NCI-H1092 treated with DMSO at 0.1 percent for 48 hours (cell line): ENCODE data around the gene PDE6C.
"Not testable (repeated sequence)": the region's sequence is repeated elsewhere in the genome, so short reads cannot be mapped to it uniquely, and the experiment has no call there.

Experiments used
- DNase-seq: peaks from one replicate; lab custom pipeline; 2025; lab: John Stamatoyannopoulos, UW

PDE6C gene

DNA sequence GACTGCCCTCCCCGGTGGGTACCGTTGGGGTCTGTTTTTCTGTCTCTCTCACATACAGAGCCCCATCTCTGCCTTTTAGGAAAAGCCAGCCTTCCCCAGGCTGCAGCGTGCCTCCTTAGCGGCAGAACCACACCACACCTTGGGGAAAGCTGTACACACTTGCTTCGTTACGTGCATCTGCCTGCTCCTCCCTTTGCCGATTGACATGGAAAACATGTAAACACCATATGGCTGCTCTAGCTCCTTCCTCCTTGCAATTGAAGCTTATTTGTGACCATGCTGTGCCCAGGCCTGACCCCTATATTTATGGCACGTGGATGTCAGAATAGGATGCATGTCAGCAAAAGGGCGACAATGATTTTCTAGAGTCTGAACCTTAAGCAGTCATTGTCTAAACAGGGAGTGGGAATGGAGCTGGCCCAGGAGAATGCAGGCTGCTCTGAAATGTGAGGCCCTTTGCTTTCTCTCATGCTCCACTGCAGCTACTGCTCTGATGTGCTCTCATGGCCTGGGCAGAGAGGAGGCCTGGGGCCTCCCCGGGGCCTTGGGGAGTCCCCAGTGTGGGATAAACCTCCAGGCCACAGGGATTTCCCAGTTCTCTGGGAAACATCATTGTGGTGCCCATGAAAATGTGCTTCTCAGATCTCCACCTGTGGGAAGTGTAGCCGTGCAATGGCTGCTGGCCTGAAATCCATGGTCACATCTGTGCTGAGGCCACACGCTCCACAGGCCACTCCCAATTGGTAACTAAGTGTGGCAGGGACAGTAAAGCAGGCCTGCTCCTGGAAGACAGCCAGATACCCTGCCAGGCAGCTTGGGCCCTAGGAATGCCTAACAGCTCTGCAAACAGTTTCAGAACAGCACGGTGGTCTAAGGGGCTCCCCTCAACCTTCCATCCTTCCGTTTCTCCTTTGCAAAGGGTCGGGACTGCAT is 18.6 kb downstream of the PDE6C start:
- DNase-seq: no peak

DNA sequence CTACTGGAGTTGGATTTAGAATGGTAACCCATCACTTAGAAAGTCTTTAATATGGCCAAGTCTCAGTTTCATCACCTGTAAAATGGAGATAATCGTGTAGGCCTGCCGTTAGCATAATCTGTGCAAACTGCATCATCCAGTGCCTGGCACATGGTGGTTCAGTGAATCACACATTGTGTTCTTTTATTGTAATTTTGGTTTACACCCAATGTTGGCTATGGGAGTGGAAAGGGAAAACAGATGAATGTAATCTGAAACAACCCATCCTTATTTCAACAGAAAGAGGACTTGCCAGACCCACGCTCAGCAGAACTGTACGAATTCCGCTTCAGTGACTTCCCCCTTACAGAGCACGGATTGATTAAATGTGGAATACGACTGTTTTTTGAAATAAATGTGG is 27.5 kb downstream of the PDE6C start:
- DNase-seq: no peak

DNA sequence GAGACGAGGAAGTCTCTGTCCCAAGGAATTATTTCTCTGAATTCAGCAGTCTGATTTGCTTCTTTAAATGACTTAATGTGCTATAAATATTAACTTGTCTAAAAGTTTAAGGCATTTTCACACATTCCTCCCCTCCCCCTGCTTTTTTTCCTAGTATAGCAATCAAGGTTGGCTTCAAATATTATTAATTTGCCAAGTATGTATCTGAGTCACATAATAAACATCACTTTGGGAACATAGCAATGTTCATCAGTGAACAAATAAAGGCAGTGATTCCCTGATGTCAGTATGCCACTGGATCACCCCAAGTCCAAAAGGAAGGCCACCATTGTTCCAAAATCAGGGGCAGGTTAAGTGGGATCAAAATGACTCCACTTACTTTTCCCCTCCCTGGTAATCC is 40.5 kb downstream of the PDE6C start:
- no peak for DNase-seq

DNA sequence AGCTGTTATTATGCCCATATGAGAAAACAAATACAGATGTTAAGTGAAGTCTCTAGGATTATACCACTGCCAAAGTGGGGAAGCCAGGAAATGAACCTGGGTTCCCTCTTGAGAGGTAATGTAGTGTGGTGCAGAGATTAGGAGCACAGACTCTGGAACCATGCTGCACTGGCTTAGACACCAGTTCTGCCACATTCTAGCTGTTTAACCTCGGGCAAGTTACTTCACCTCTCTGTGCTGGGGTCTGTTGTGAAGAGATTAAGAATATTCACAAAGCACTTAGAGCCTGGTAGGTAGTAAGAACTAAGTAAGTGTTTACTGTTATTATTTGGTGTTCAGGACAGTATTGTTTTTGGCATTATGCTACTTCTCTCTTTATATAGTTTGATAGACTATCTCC is 41.9 kb downstream of the PDE6C start:
- no peak for DNase-seq

DNA sequence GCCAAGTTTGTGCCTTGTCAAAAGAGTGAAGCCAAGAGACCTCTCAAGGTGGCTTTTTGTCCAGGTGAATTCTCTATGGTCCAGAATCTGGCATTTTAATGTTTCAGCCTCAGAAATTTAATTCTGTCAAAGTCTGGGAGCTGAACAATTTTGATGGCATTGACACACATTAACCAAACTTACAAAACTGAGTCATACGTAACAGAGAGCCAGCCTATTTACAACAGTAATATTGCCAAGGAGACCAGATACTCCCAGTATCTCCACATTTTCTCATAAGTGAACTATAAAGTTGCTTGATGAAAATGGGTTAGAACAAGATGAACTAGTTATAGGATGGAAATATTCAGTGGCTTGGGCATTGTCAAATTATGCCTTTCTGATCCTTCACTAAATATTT is 43.8 kb downstream of the PDE6C start:
- no peak for DNase-seq

DNA sequence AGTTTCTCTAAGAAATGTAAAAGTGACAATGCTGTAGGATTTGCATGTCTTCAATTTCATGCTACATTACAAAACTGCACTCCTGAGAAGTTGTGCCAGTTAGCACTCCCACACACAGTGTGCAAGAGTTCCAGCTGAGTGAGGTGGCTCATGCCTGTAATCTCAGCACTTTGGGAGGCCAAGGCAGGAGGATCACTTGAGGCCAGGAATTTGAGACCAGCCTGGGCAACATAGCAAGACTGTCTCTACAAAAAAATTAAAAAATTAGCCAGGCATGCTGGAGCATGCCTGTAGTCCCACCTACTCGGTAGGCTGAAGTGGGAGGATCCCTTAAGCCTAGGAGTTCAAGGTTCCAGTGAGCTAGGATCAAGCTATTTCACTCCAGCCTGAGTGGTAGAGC is 45.4 kb downstream of the PDE6C start:
- DNase-seq: no peak

DNA sequence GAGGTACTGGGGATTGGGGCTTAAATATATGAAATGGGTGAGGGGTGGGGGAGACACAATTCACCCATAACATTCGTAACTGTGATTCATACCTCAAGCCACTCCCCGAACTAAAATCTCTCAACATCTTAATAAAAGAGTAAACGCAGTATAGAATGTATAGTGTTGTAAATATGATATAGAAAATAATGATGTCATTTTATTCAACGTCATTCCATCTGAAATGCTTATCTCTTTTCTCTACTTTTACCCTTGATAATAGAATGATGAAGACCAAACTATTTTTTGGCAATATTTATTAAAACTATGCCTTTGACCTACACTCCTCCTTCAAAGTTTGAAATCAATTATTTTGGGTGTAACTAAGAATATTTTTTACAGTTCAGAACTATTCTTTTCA is 53.7 kb downstream of the PDE6C start:
- no peak for DNase-seq

DNA sequence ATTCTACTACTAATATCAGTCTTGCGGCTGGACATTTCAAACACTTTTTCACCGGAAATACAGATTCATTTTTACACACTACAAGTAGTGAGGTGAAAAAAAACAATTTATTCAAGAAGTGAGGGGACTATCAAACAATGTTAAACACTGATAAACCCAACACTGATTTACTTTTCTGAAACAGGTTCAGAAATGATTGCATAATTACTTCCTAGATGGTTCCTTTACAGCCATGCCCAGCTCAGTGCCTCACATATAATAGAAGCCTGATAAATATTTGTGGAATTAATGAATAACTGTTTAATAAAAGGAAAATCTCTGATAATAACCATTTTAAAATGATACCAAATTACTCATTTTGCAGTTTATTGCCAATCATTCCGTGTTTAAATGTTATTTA is 55.5 kb downstream of the PDE6C start:
- no peak for DNase-seq

DNA sequence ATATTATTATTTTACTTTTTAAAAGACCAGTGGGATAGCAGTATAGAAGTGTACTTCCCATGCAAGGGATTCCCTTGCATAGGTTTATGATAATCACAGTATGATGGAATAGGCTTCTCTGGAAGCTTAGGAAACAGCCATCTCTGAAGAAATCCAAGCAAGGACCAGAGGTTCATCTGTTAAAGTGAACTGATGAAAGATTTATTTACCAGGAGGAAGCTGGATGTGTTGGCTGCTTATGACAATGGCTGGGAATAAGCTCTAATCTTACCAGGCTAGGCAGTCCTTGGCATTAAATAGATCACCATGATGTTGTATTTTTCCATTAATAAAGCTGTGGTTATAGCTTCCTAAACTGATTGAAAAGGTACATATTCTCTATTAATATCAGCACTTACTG is 58.0 kb downstream of the PDE6C start:
- DNase-seq: no peak

DNA sequence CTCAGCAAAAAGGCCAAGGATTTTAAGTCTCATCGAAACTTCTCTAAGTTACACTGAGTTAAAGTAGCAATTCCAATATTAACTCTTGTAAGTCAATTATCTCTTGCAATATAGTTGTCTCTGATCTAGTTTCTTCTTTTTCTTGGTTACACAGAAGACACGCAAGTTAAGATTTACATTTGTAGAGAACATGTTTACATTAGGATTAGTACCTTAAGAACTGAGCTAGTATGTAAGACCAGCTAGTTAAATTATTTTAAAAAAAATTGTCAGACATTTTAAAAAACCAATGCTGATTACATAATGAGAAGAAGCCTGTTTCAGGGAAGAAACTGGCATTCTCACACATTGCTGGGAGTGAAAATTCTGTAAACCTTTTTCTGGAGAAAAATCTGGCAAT is 58.7 kb downstream of the PDE6C start:
- DNase-seq: no peak

DNA sequence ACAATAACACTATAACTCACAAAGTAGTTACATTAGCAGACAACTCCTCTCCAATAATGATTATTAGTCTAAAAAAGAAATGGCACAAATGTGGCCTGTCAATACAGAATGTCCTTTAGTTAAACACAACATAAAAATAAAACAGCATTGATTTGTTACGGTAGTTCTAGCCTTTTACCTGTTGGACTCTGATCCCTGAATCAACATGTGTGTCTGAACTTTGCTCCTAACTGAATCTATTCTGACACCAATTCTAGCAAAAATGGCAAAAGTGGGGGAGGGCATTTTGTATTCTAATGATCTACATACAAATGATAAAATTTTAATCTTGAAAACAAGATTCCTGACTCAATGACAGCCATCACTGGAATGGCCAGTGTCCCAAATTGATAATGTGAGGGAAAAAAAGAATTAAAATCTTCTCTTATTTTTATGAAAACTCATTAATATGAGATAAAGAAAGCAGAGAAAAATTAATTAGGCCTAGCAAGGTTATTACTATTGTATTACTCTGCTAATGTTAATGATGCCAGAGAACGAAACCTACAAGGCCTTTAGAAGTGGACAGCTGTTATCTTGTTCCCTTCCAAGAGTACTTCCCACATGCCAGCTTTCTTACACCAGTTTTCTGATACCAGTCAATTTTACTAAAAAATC is 59.8 kb downstream of the PDE6C start:
- no peak for DNase-seq

DNA sequence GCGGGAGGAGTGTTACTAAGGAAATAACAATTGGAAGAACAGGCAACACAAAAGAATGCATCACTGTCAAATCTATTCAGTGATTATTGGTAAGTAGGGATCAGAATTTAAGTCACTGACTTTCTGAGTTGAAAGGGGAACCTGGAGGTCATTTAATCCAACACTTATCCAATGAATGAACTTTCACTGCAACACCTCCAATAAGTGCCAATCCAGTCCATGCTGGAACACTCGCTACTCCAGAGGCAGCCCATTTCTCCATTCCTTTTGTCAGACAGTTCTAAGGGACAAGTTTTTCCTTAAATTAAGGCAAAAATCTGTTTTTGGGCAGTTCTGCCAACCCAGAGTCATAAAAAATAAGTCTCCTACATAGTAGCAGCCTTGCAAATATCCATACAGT is 60.6 kb downstream of the PDE6C start:
- DNase-seq: no peak

DNA sequence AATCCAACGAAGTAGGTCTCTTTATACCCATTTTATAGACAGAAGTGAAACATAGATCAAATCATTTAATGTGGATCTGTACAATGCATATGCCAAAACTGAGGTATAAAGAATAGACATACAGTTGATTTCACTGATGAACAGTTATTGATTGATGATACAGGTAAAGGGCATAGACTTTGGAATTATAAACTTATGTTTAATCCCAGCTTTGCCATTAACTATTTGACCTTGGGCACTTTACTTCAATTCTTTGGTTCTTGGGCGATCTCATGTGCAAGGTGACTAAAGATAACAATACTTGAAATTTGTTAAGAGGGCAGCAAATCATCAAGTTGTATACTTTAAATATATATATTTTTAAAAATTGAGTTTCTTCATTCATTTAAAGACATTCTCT is 61.5 kb downstream of the PDE6C start:
- DNase-seq: no peak

DNA sequence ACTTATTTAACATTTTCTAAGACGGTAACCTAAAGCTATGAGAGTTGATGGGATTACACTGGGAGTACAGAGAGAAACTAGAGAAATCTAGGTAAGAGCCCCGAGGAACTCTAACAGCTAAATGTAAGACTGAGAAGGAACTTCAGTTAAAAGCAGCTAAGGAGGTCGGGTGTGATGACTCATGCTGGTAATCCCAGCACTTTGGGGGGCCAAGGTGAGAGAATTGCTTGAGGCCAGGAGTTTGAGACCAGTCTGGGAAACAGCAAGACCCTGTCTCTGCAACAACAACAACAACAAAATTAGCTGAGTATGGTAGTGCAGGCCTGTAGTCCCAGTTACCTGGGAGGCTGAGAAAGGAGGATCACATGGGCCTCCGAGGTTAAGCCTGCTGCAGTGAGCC is 66.0 kb downstream of the PDE6C start:
- no peak for DNase-seq

DNA sequence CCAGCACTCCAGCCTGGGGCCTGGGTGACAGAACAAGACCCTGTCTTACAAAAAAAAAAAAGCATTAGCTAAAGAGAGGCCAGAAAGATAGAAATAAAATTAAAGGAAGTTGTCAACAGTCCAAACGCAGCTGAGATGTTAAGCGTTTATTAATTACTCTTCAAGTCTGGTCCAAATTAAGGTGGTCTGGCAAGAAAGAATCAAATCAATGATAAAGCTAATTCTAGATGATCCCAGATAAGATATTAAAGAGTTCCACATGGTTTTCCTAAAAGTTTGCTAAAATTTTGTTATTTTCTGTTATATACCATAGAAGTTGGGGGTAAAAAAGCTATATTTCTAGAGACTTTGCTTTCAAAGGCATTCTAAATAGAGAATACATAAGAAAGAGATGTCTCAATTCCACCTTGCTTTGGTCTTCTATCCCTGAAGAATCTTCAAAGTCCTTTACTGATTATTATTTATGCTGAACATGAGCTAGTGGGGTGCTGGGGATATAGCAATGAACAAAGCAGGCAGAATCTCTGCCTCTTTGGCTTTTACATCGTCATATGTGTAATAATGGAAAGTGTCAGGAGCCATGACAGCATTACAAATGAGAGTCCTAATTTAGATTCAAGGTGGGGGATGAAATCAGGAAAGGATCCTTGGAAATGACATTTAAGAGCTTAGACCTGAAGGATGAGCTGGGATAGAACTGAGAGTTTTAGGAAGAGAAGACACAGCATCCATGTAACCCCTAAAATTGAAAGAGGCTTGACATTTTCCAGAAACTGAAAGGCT is 66.7 kb downstream of the PDE6C start:
- DNase-seq: no peak

DNA sequence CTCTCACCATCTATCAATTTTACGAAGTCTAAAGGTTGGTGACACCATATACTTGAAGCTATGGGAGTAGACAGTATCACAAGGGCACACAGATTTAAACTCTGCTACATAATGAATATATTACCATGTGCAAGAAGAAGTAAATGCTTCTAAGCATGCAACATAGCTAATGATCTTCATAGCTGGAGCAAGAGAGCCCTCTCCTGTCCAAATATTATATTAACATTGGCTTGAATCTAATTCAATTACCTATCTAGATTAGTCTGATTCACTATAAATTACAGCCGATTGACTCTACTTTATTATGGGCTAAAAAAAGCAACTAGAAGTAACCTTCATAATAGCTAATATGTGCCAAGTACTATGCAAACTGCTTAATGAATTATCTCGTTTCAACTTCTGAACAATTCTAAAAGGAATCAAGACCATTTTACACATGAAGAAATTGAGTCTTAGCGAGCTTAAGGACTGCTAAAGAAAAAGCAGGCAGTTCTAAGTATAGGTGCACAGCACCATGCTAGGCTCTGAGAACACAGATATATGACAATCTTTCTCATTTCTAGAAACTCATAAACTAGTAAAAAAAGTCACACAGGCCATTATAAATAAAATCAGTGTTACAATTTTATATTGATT is 68.2 kb downstream of the PDE6C start:
- DNase-seq: peak; percentile 45

DNA sequence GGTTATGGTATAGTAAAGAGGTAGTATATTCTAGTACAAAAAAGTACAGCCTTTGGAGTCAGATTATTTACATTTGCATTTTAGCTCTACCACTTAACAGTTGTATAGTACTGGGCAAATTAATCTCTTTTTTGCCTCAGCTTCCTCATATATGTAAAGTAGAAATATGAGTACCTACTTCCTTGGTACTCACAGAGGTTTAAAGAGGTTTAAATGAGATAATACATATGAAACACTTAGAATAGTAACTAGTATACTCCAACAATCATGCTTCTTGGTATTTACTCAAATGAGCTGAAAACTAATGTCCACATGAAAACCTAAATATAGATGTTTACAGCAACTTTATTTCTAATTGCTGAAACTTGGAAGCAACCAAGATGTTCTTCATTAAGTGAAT is 75.4 kb downstream of the PDE6C start:
- DNase-seq: no peak

DNA sequence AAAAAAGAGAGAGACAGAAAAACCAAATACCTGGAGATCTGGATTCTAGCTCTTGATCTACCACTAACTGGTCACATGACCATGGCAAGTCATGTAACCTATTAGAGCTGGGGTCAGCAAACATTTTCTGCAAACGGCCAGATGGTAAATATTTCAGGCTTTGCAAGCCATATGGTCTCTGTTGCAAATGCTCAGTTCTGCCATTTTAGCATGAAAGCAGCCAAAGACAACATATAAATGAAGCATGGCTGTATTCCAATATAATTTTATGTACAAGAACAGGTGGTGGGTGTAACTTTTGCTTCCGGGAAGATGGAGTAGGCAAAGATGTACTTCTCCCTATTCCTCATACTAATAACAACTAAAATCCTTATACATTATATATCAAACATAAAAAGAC is 83.4 kb downstream of the PDE6C start:
- no peak for DNase-seq

DNA sequence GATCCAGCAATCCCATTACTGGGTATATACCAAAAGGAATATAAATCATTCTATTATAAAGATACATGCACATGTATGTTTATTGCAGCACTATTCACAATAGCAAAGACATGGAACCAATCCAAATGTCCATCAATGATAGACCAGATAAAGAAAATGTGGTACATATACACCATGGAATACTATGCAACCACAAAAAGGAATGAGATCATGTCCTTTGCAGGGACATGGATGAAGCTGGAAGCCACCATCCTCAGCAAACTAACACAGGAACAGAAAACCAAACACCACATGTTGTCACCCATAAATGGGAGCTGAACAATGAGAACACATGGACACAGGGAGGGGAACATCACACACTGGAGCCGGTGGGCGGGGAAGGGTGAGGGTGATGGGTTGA is 84.2 kb downstream of the PDE6C start:
- not testable (repeated sequence) for DNase-seq

DNA sequence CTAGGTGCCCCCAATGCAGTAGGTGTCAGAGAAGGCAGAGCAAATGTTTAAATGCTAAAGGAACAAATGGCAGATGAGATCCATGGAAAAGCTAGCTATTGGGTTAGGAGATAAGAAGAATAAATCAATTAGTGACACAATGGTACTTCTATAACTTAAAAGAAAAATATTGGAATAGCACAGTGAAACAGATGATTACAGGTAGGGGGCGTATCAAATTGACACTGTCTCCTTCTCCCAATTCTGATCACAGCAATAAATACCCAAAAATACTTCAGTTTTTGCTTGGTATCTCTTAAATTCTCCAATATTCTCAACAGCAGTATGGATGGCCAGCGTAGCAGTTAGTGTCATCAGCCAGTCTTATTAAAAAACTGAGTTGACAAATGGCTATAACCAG is 84.9 kb downstream of the PDE6C start:
- DNase-seq: no peak

DNA sequence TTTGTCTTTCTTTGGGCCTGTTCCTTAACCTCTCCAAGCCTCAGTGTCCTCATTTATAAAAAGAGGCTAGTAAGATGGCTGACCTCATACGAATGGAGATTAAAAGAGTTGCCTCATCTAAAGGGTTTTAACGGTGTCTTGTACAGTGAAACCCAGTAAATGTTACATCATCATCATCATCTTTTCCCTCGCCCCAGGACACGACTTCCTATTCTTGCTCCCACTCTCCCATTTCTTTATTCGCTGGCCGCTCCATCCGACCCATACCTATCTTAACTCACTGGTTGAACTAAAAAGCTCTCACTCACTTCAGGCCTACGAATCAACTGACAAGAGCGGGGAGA is 89.5 kb downstream of the PDE6C start:
- DNase-seq: no peak

DNA sequence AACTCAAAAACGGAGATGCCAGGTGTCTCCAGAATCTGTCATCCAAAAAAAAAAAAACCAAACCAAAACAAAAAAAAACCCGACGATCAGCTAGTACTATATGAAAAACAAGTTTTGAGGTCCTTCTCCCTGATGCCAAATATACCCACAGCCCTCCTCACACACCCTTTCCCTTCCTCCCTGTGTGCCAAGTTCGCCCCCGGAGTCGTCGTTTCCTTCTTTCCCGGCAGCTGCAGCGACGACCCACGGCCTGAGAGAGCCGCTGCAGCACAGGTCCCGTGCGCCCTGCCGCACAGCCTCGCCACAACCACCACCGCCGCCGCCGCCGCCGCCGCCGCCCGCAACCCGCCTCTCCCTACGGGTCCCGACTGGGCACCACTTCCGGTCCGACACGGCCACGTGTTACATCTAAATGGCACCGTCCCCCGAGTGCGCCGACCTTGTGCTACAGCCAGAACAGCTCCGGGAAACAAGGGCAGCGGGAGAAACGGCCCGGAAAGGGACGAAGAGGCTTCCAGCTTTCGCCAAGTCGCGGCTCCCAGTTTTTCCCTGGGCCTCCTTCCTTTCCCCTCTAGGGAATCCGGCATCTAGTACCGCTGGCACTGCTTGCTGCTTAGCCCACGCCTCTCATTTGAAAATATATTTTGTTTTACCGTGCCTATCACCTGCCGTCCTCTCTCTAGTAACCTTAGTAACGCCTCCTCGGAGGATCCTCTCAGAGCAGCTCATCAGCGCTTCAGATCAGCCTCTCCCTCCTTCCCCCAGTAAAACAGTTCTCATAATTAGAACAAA is 90.1 kb downstream of the PDE6C start, which contains the start of gene FRA10AC1:
Gene FRA10AC1 (minus strand): TSS at position 383 of the 792 bp plus-strand sequence. CDS start 2,486 bp downstream, outside the sequence.
- peak; percentile 86 for DNase-seq
